ENCODE measurements around the gene PITPNC1. TPM values are rescaled to one million over a fixed set of nuclear protein-coding genes. Genes with fewer than 3 reads are reported as not detected.
"Not testable (repeated sequence)": the region's sequence is repeated elsewhere in the genome, so short reads cannot be mapped to it uniquely, and the experiment has no call there.

Gene PITPNC1
- total RNA-seq, 1 experiment from 2014 or later: 23.1 TPM

- CTCF ChIA-PET: interaction anchor here (0.6 kb wide), 1 partner anchor 1001 kb away, joined by 3 read pairs; no protein-coding TSS in a partner anchor
- intact Hi-C loops (cut with micrococcal nuclease): loop anchor here (5.0 kb wide), 1 partner anchor 37 kb away; no protein-coding TSS in a partner anchor
- peak overlapping the region; percentile 2 for H3K4me2 ChIP-seq (ENCODE audit: low read length)
Observed at GRCh38 chr17:67649891-67650290, 272.8 kb downstream of the PITPNC1 start.

GRCh38 chr17:67651218-67651579 lies 274.1 kb downstream of the PITPNC1 start:
- H3K4me2 ChIP-seq (ENCODE audit: low read length); H3K79me2 ChIP-seq (ENCODE audit: low read length); H4K20me1 ChIP-seq (ENCODE audit: low read length); H2AFZ ChIP-seq (ENCODE audit: low read length); H3K36me3 ChIP-seq (ENCODE audit: low read depth, low read length); H3K9ac ChIP-seq (ENCODE audit: low read length); H3K4me3 ChIP-seq (ENCODE audit: low read length); intact Hi-C loops (cut with micrococcal nuclease); CTCF ChIA-PET; H3K27me3 ChIP-seq (ENCODE audit: low read length); H3K27ac ChIP-seq (ENCODE audit: low read length); H3F3A ChIP-seq (ENCODE audit: low read length, unreplicated experiment); ATAC-seq; BruUV-seq (replicated peaks); H3K9me3 ChIP-seq (ENCODE audit: low read length); DNase-seq; H3K9me2 ChIP-seq (replicated peaks; ENCODE audit: low read length); POLR2A ChIA-PET (ENCODE audit: unreplicated experiment): not testable (repeated sequence)
- peaks cover 13% of the 10 kb centered on the region for H3K4me1 ChIP-seq (ENCODE audit: insufficient read depth, low read length)

More at GRCh38 chr17:67649891-67650290, 272.8 kb downstream of the PITPNC1 start:
- Histone ChIP-seq H2AFZ (ENCODE audit: low read length) (no peak overlapping the region), H3F3A (ENCODE audit: low read length, unreplicated experiment) (no peaks in the 10 kb centered on the region), H3K9ac (ENCODE audit: low read length) (no peak overlapping the region), H3K9me2 (replicated peaks; ENCODE audit: low read length) (no peaks in the 10 kb centered on the region), H3K36me3 (ENCODE audit: low read depth, low read length) (no peaks in the 10 kb centered on the region), H3K79me2 (ENCODE audit: low read length) (no peaks in the 10 kb centered on the region), H4K20me1 (ENCODE audit: low read length) (no peaks in the 10 kb centered on the region), H3K27ac (ENCODE audit: low read length) (no peak overlapping the region), H3K4me1 (ENCODE audit: insufficient read depth, low read length) (peaks cover 13% of the 10 kb centered on the region), H3K9me3 (ENCODE audit: low read length) (no peaks in the 10 kb centered on the region), H3K27me3 (ENCODE audit: low read length) (no peaks in the 10 kb centered on the region), H3K4me3 (ENCODE audit: low read length) (no peak overlapping the region)
- DNase-seq (no peak), ATAC-seq (0 out of 2 replicates have a peak, but pooled peaks have one; percentile 31)
- TF ChIP-seq EZH2phosphoT487 (IDR thresholded peaks at IDR 0.05; ENCODE audit: borderline replicate concordance, low read length): no peak
- TF ChIP-seq, protein P1, sequence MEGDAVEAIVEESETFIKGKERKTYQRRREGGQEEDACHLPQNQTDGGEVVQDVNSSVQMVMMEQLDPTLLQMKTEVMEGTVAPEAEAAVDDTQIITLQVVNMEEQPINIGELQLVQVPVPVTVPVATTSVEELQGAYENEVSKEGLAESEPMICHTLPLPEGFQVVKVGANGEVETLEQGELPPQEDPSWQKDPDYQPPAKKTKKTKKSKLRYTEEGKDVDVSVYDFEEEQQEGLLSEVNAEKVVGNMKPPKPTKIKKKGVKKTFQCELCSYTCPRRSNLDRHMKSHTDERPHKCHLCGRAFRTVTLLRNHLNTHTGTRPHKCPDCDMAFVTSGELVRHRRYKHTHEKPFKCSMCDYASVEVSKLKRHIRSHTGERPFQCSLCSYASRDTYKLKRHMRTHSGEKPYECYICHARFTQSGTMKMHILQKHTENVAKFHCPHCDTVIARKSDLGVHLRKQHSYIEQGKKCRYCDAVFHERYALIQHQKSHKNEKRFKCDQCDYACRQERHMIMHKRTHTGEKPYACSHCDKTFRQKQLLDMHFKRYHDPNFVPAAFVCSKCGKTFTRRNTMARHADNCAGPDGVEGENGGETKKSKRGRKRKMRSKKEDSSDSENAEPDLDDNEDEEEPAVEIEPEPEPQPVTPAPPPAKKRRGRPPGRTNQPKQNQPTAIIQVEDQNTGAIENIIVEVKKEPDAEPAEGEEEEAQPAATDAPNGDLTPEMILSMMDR (conservative IDR thresholded peaks at IDR 0.05; ENCODE audit: low read depth, low read length): 0 out of 2 replicates have a peak, but pooled peaks have one; percentile 21
- no peak for TF ChIP-seq EZH2 (IDR thresholded peaks at IDR 0.05; ENCODE audit: low read length, unreplicated experiment)
- POLR2A ChIA-PET (ENCODE audit: unreplicated experiment): no interaction called here
- BruUV-seq (replicated peaks): no TSS peak

GRCh38 chr17:67652433-67652832 lies 275.4 kb downstream of the PITPNC1 start:
- BruUV-seq (replicated peaks): no TSS peak
- H3K9ac ChIP-seq (ENCODE audit: low read length): no peak overlapping the region
- intact Hi-C loops (cut with micrococcal nuclease): no loop called here
- H3K27me3 ChIP-seq (ENCODE audit: low read length): no peaks in the 10 kb centered on the region
- no peak for DNase-seq
- no peaks in the 10 kb centered on the region for H3K79me2 ChIP-seq (ENCODE audit: low read length)
- no peaks in the 10 kb centered on the region for H3K36me3 ChIP-seq (ENCODE audit: low read depth, low read length)
- no peak overlapping the region for H2AFZ ChIP-seq (ENCODE audit: low read length)
- no peak for ATAC-seq
- H4K20me1 ChIP-seq (ENCODE audit: low read length): no peaks in the 10 kb centered on the region
- H3K4me2 ChIP-seq (ENCODE audit: low read length): no peak overlapping the region
- no peaks in the 10 kb centered on the region for H3K9me2 ChIP-seq (replicated peaks; ENCODE audit: low read length)
- H3K4me3 ChIP-seq (ENCODE audit: low read length): no peak overlapping the region
- H3K9me3 ChIP-seq (ENCODE audit: low read length): no peaks in the 10 kb centered on the region
- CTCF ChIA-PET: no interaction called here
- H3K27ac ChIP-seq (ENCODE audit: low read length): no peak overlapping the region
- H3F3A ChIP-seq (ENCODE audit: low read length, unreplicated experiment): no peaks in the 10 kb centered on the region
- POLR2A ChIA-PET (ENCODE audit: unreplicated experiment): no interaction called here
- TF ChIP-seq EZH2 (IDR thresholded peaks at IDR 0.05; ENCODE audit: low read length, unreplicated experiment) (no peak), EZH2phosphoT487 (IDR thresholded peaks at IDR 0.05; ENCODE audit: borderline replicate concordance, low read length) (no peak)
- TF ChIP-seq, protein P1 (conservative IDR thresholded peaks at IDR 0.05; ENCODE audit: low read depth, low read length): no peak
- peaks cover 13% of the 10 kb centered on the region for H3K4me1 ChIP-seq (ENCODE audit: insufficient read depth, low read length)

Data from PC-3 (cell line).